K562 (cell line): ENCODE data around the gene DRC3. TPM values are rescaled to one million over a fixed set of nuclear protein-coding genes. Genes with fewer than 3 reads are reported as not detected.

Source experiments
- CBX3 ChIP-seq, 2 experiments: IDR thresholded peaks; 1 replicate in 1 of 2; 2 replicates in 1 of 2; pipeline ENCODE4 v1.6.1; 2012; ENCODE audit warnings: inconsistent platforms in 2 of 2, low read length in 2 of 2, borderline replicate concordance in 1 of 2, control low read depth in 1 of 2
- CHD1 ChIP-seq: fragments of 200-600 bp; sonication (generic); IDR thresholded peaks from one replicate; pipeline ENCODE4 v1.6.1; 2012; ENCODE audit warnings: mild to moderate bottlenecking, moderate library complexity, low read length, inconsistent platforms
- CSDE1 ChIP-seq, 2 experiments: fragments of 450-650 bp; IDR thresholded peaks; 2 replicates each; pipeline ENCODE4 v1.6.1; 2016; ENCODE audit warnings: mild to moderate bottlenecking in 1 of 2
- DEAF1 ChIP-seq: fragments of 450-650 bp; formaldehyde crosslinking; IDR thresholded peaks from 2 replicates; pipeline ENCODE4 v1.4.0; 2020; ENCODE audit warnings: mild to moderate bottlenecking, moderate library complexity
- FOXK1 ChIP-seq: sonication (generic); formaldehyde crosslinking; IDR thresholded peaks from 2 replicates; pipeline ENCODE4 v1.8.0; 2022; ENCODE audit warnings: missing genetic modification reagents, mild to moderate bottlenecking, borderline replicate concordance
- GATAD2B ChIP-seq: fragments of 450-650 bp; IDR thresholded peaks from 2 replicates; pipeline ENCODE4 v1.6.1; 2017; ENCODE audit warnings: mild to moderate bottlenecking, borderline replicate concordance
- HBP1 ChIP-seq: fragments of 450-650 bp; formaldehyde crosslinking; IDR thresholded peaks from 2 replicates; pipeline ENCODE4 v1.4.0; 2022; ENCODE audit warnings: missing genetic modification characterization
- ILK ChIP-seq: fragments of 450-650 bp; IDR thresholded peaks from 2 replicates; pipeline ENCODE4 v1.6.1; 2016; ENCODE audit warnings: missing genetic modification characterization, low read depth, mild to moderate bottlenecking, missing compliant biosample characterization, moderate library complexity, borderline replicate concordance
- KLF10 ChIP-seq: fragments of 250-450 bp; sonication (Bioruptor Pico); IDR thresholded peaks from 2 replicates; pipeline ENCODE4 v1.6.1; 2021; ENCODE audit warnings: matching md5 sums
- MLX ChIP-seq, 2 experiments: fragments of 450-650 bp in 1 of 2; sonication (generic) in 1 of 2; formaldehyde crosslinking; conservative IDR thresholded peaks; 2 replicates each; pipeline versions ENCODE4 v1.4.0 to v1.8.1; 2020 to 2022; ENCODE audit warnings: mild to moderate bottlenecking in 1 of 2, missing genetic modification reagents in 1 of 2
- MTA2 ChIP-seq: fragments of 450-650 bp; IDR thresholded peaks from 2 replicates; pipeline ENCODE4 v1.6.1; 2016; ENCODE audit warnings: low read depth
- SOX6 ChIP-seq: fragments of 450-650 bp; IDR thresholded peaks from 2 replicates; pipeline ENCODE4 v1.6.1; 2014; ENCODE audit warnings: mild to moderate bottlenecking
- SPI1 ChIP-seq: IDR thresholded peaks from 2 replicates; pipeline ENCODE4 v1.6.1; 2011; ENCODE audit warnings: low read depth, low read length, control low read depth, borderline replicate concordance
- STAG1 ChIP-seq: sonication (generic); formaldehyde crosslinking; IDR thresholded peaks from 2 replicates; pipeline ENCODE4 v1.5.0; 2020; ENCODE audit warnings: missing genetic modification reagents, borderline replicate concordance
- TFAP4 ChIP-seq: sonication (generic); formaldehyde crosslinking; IDR thresholded peaks from 2 replicates; pipeline ENCODE4 v1.8.0; 2022; ENCODE audit warnings: missing genetic modification reagents, mild to moderate bottlenecking, moderate library complexity, borderline replicate concordance
- XRCC5 ChIP-seq: fragments of 200-400 bp; formaldehyde crosslinking; IDR thresholded peaks from 2 replicates; pipeline ENCODE4 v1.6.1; 2017; ENCODE audit warnings: low read depth, mild to moderate bottlenecking, low read length
- ZNF140 ChIP-seq: fragments of 250-450 bp; sonication (Bioruptor Pico); IDR thresholded peaks from 2 replicates; pipeline ENCODE4 v1.8.0; 2021; ENCODE audit warnings: moderate library complexity, mild to moderate bottlenecking, inconsistent platforms
- ZNF609 ChIP-seq: sonication (generic); formaldehyde crosslinking; IDR thresholded peaks from 2 replicates; pipeline ENCODE4 v1.8.1; 2023; ENCODE audit warnings: missing genetic modification reagents, mild to moderate bottlenecking, borderline replicate concordance
- ZSCAN32 ChIP-seq: fragments of 450-650 bp; formaldehyde crosslinking; IDR thresholded peaks from 2 replicates; pipeline ENCODE4 v1.4.0; 2020; ENCODE audit warnings: mild to moderate bottlenecking, moderate library complexity
- polyA plus RNA-seq, 8 experiments: library from polyadenylated mRNA; depleted of rRNA in 4 of 8; stranded (reverse) in 5 of 8; unstranded in 3 of 8; fragments of >200 nt; fragmentation: Nextera tagmentation in 2 of 8; fragmentation: Illumina TruSeq in 1 of 8; extraction: Ambion mirVana in 2 of 8; extraction: Trizol in 1 of 8; gene quantifications; 2 replicates each; pipeline versions ENCODE4 v1.2.1 to v1.2.3, GENCODE V29; 2011 to 2014; ENCODE audit warnings: inconsistent platforms in 1 of 8, missing spikeins in 1 of 8
- total RNA-seq, 7 experiments: library from RNA; depleted of rRNA in 6 of 7; stranded (reverse); fragments of >200 nt in 6 of 7; fragmentation: Illumina TruSeq in 2 of 7; extraction: Trizol in 2 of 7; gene quantifications; 2 replicates each; pipeline versions ENCODE4 v1.2.1 to v1.2.3, GENCODE V29; 2011 to 2021; ENCODE audit warnings: low replicate concordance in 1 of 7

DRC3 gene
- total and polyA plus RNA-seq, 9 of the 15 experiments (the other 6 are each of a cell fraction or from before 2014, with no cell fraction given): 0.10 to 0.84 (median 0.30) TPM; not detected in 3

- TF ChIP-seq ZNF609 (CRISPR knock-in tag) (no peak), GATAD2B (no peak), KLF10 (CRISPR knock-in tag) (no peak), ILK (tag) (no peak), FOXK1 (no peak), ZNF140 (CRISPR knock-in tag) (no peak), HBP1 (CRISPR knock-in tag) (no peak), SPI1 (no peak), XRCC5 (no peak), MTA2 (no peak), MLX (CRISPR knock-in tag; conservative IDR thresholded peaks at IDR 0.05) (no peak), STAG1 (CRISPR knock-in tag) (no peak), CBX3 (IDR thresholded peaks at IDR 0.05; ENCODE audit: borderline replicate concordance in 1 of 2, low read length in 2 of 2) (peak in 1 of 2 experiments; percentile 17; a peak in 1 of 3 replicates), DEAF1 (CRISPR knock-in tag) (no peak), CSDE1 (IDR thresholded peaks at IDR 0.05) (no peak), CHD1 (no peak), ZSCAN32 (no peak), SOX6 (no peak), TFAP4 (CRISPR knock-in tag) (peak; percentile 81)
Measured at GRCh38 chr17:18038861-18039534, 66.3 kb downstream of the DRC3 start, which contains the start of the genes ATPAF2 and GID4 (continued).
